ENCODE results near the gene SLC39A11. TPM values are rescaled to one million over a fixed set of nuclear protein-coding genes. Genes with fewer than 3 reads are reported as not detected.

SLC39A11 gene
- total RNA-seq, 1 experiment from 2014 or later, result 15.2 TPM

GRCh38 chr17:73069841-73070240 is 22.6 kb downstream of the SLC39A11 start:
- Histone ChIP-seq H3K56ac (ENCODE audit: insufficient read length, low read depth, low read length) (no peak overlapping the region), H3K4me2 (ENCODE audit: insufficient read depth, insufficient read length, low read length) (no peak overlapping the region), H4K5ac (ENCODE audit: insufficient read length, low read depth, low read length) (no peak overlapping the region), H2AFZ (ENCODE audit: low read length) (no peak overlapping the region), H3K27ac (ENCODE audit: insufficient read length, low read depth, low read length) (no peak overlapping the region), H2BK12ac (ENCODE audit: insufficient read length, low read depth, low read length) (no peak overlapping the region), H3T11ph (ENCODE audit: low read length) (no peak overlapping the region), H4K20me1 (ENCODE audit: control insufficient read depth, insufficient read depth, insufficient read length) (no peaks in the 10 kb centered on the region), H2BK15ac (ENCODE audit: low read depth, low read length) (no peak overlapping the region), H3K18ac (ENCODE audit: insufficient read length, low read depth, low read length) (no peak overlapping the region), H3K9ac (ENCODE audit: extremely low read depth, insufficient read length, low read length) (no peak overlapping the region), H3K27me3 (ENCODE audit: insufficient read depth, low read length) (no peaks in the 10 kb centered on the region), H2BK120ac (ENCODE audit: low read depth, low read length, poor library complexity, severe bottlenecking) (no peak overlapping the region), H3K4ac (ENCODE audit: low read depth, low read length) (no peak overlapping the region), H3K9me3 (ENCODE audit: control insufficient read depth, low read depth, low read length) (no peaks in the 10 kb centered on the region), H3K4me1 (ENCODE audit: insufficient read depth, low read length) (no peaks in the 10 kb centered on the region), H2AK5ac (ENCODE audit: insufficient read length, low read length) (no peak overlapping the region), H2BK20ac (ENCODE audit: low read depth, low read length, poor library complexity, severe bottlenecking) (no peak overlapping the region), H3K14ac (ENCODE audit: insufficient read depth, low read length) (no peak overlapping the region), H3K79me1 (ENCODE audit: insufficient read depth, low read depth, low read length, poor library complexity, severe bottlenecking) (no peaks in the 10 kb centered on the region), H3K79me2 (ENCODE audit: insufficient read depth, low read length) (no peaks in the 10 kb centered on the region), H4K8ac (replicated peaks; ENCODE audit: insufficient read length, low read depth, low read length) (no peak overlapping the region), H2BK5ac (ENCODE audit: insufficient read length, low read length) (no peak overlapping the region), H3K23ac (ENCODE audit: insufficient read length, low read depth, low read length) (no peak overlapping the region), H4K91ac (ENCODE audit: insufficient read length, low read depth, low read length) (no peak overlapping the region), H3K23me2 (ENCODE audit: insufficient read length, low read depth, low read length, poor library complexity, severe bottlenecking) (no peaks in the 10 kb centered on the region)
- Mint-ChIP-seq H3K9me3 (peaks cover 0 to 5% of the 10 kb centered on the region in 2 experiments; a peak in 3 of 5 replicates), H3K27ac (no peak overlapping the region; a peak in 1 of 7 replicates), H3K4me1 (no peaks in the 10 kb centered on the region), H3K36me3 (ENCODE audit: insufficient read depth in 1 of 3, low read depth in 3 of 3) (peaks cover 2 to 21% (median 11%) of the 10 kb centered on the region in 3 experiments), H3K4me3 (no peak overlapping the region), H3K27me3 (ENCODE audit: low read depth) (no peaks in the 10 kb centered on the region)
- no peak for DNase-seq
- WGBS (ENCODE audit: extremely low coverage, insufficient read length, low lambda C conversion rate), result no CpG with 5 or more reads among the region's 3 CpGs
- TF ChIP-seq, protein P1, sequence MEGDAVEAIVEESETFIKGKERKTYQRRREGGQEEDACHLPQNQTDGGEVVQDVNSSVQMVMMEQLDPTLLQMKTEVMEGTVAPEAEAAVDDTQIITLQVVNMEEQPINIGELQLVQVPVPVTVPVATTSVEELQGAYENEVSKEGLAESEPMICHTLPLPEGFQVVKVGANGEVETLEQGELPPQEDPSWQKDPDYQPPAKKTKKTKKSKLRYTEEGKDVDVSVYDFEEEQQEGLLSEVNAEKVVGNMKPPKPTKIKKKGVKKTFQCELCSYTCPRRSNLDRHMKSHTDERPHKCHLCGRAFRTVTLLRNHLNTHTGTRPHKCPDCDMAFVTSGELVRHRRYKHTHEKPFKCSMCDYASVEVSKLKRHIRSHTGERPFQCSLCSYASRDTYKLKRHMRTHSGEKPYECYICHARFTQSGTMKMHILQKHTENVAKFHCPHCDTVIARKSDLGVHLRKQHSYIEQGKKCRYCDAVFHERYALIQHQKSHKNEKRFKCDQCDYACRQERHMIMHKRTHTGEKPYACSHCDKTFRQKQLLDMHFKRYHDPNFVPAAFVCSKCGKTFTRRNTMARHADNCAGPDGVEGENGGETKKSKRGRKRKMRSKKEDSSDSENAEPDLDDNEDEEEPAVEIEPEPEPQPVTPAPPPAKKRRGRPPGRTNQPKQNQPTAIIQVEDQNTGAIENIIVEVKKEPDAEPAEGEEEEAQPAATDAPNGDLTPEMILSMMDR (conservative IDR thresholded peaks at IDR 0.05), result no peak
